ENCODE results near the gene TLDC2. TPM values are rescaled to one million over a fixed set of nuclear protein-coding genes. Genes with fewer than 3 reads are reported as not detected.

Gene TLDC2
- total RNA-seq, 3 donors from 2014 or later, result 11.6 to 35.0 (median 30.0) TPM

- Histone ChIP-seq H3K4me3 (no peak overlapping the region), H3K4me1 (ENCODE audit: low read depth) (no peaks in the 10 kb centered on the region), H3K36me3 (ENCODE audit: low read depth) (no peaks in the 10 kb centered on the region), H3K9me3 (no peaks in the 10 kb centered on the region)
- DNase-seq (no peak), ATAC-seq (no peak)
- intact Hi-C loops (cut with DNase I, micrococcal nuclease), result no loop called here
- TF ChIP-seq CTCF (IDR thresholded peaks at IDR 0.05), result no peak
Measured at GRCh38 chr20:36885356-36885755, 9.4 kb downstream of the TLDC2 start.

GRCh38 chr20:36886859-36887751 is 11.2 kb downstream of the TLDC2 start:
- intact Hi-C loops (cut with DNase I, micrococcal nuclease), result no loop called here
- TF ChIP-seq CTCF (IDR thresholded peaks at IDR 0.05), result peak; percentile 96

GRCh38 chr20:36887752-36888090 is 11.8 kb downstream of the TLDC2 start:
- no peak for ATAC-seq
- DNase-seq, result no peak
- no peak for TF ChIP-seq CTCF (IDR thresholded peaks at IDR 0.05)
- Histone ChIP-seq H3K4me1 (ENCODE audit: low read depth) (no peaks in the 10 kb centered on the region), H3K9me3 (no peaks in the 10 kb centered on the region), H3K4me3 (no peak overlapping the region), H3K36me3 (ENCODE audit: low read depth) (no peaks in the 10 kb centered on the region)
- intact Hi-C loops (cut with DNase I, micrococcal nuclease), result no loop called here

More at GRCh38 chr20:36886859-36887751, 11.2 kb downstream of the TLDC2 start:
- peak; percentile 96 for ATAC-seq
- peak; percentile 78 to 92 (median 92) for DNase-seq
- Histone ChIP-seq H3K9me3 (no peaks in the 10 kb centered on the region), H3K36me3 (ENCODE audit: low read depth) (no peaks in the 10 kb centered on the region), H3K4me3 (no peak overlapping the region), H3K4me1 (ENCODE audit: low read depth) (no peaks in the 10 kb centered on the region)

- no peak overlapping the region for H3K4me3 ChIP-seq
- TF ChIP-seq CTCF (IDR thresholded peaks at IDR 0.05), result no peak
- DNase-seq (no peak), ATAC-seq (no peak)
- H3K4me1 ChIP-seq (ENCODE audit: low read depth), result no peaks in the 10 kb centered on the region
- H3K9me3 ChIP-seq, result no peaks in the 10 kb centered on the region
- H3K36me3 ChIP-seq (ENCODE audit: low read depth), result no peaks in the 10 kb centered on the region
- intact Hi-C loops (cut with DNase I, micrococcal nuclease), result no loop called here
Measured at GRCh38 chr20:36888880-36889516, 13.1 kb downstream of the TLDC2 start.

GRCh38 chr20:36890586-36890985 is 14.6 kb downstream of the TLDC2 start:
- H3K4me3 ChIP-seq, result no peak overlapping the region
- no peaks in the 10 kb centered on the region for H3K4me1 ChIP-seq (ENCODE audit: low read depth)
- no peaks in the 10 kb centered on the region for H3K9me3 ChIP-seq
- H3K36me3 ChIP-seq (ENCODE audit: low read depth), result no peaks in the 10 kb centered on the region
- no peak for TF ChIP-seq CTCF (IDR thresholded peaks at IDR 0.05)
- no peak for DNase-seq
- intact Hi-C loops (cut with DNase I, micrococcal nuclease), result no loop called here
- no peak for ATAC-seq
